ENCODE data around the gene ZFP36L1. TPM values are rescaled to one million over a fixed set of nuclear protein-coding genes. Genes with fewer than 3 reads are reported as not detected.
A peak's percentile ranks its signal among the peaks of the same experiment; 100 is the strongest.

Gene ZFP36L1
- total RNA-seq, 1 donor from 2014 or later: 1,405 TPM

- no peaks in the 10 kb centered on the region for H3K9me3 ChIP-seq
- H3K27me3 ChIP-seq: no peaks in the 10 kb centered on the region
- intact Hi-C loops (cut with DNase I): no loop called here
- no peak overlapping the region for H3K4me3 ChIP-seq
- no peaks in the 10 kb centered on the region for H3K36me3 ChIP-seq
- peak overlapping the region; percentile 70 for H3K27ac ChIP-seq
- DNase-seq (ENCODE audit: extremely low spot score in 2 of 2): peak in 1 of 2 donors; percentile 97
- peaks cover 23% of the 10 kb centered on the region for H3K4me1 ChIP-seq
- no peak for TF ChIP-seq POLR2A (IDR thresholded peaks at IDR 0.05)
- no peak for TF ChIP-seq CTCF (IDR thresholded peaks at IDR 0.05)
- peak in 1 of 2 donors; percentile 64 for TF ChIP-seq POLR2AphosphoS5 (IDR thresholded peaks at IDR 0.05; ENCODE audit: insufficient read depth in 1 of 2, low read depth in 1 of 2)
These were observed 29.7 kb downstream of the ZFP36L1 start for GRCh38 chr14:68762953-68763764.

GRCh38 chr14:68761391-68761790 is 31.5 kb downstream of the ZFP36L1 start:
- TF ChIP-seq POLR2AphosphoS5 (IDR thresholded peaks at IDR 0.05; ENCODE audit: insufficient read depth in 1 of 2, low read depth in 1 of 2) (no peak), POLR2A (IDR thresholded peaks at IDR 0.05) (no peak), CTCF (IDR thresholded peaks at IDR 0.05) (no peak)
- no peak overlapping the region for H3K4me3 ChIP-seq
- H3K9me3 ChIP-seq: no peaks in the 10 kb centered on the region
- intact Hi-C loops (cut with DNase I): no loop called here
- no peaks in the 10 kb centered on the region for H3K36me3 ChIP-seq
- peaks cover 35% of the 10 kb centered on the region for H3K4me1 ChIP-seq
- DNase-seq (ENCODE audit: extremely low spot score in 2 of 2): no peak
- H3K27me3 ChIP-seq: no peaks in the 10 kb centered on the region
- H3K27ac ChIP-seq: no peak overlapping the region

- no peaks in the 10 kb centered on the region for H3K27me3 ChIP-seq
- intact Hi-C loops (cut with DNase I): no loop called here
- no peak overlapping the region for H3K27ac ChIP-seq
- H3K36me3 ChIP-seq: no peaks in the 10 kb centered on the region
- TF ChIP-seq POLR2AphosphoS5 (IDR thresholded peaks at IDR 0.05; ENCODE audit: insufficient read depth in 1 of 2, low read depth in 1 of 2): no peak
- no peak for TF ChIP-seq CTCF (IDR thresholded peaks at IDR 0.05)
- no peak for TF ChIP-seq POLR2A (IDR thresholded peaks at IDR 0.05)
- peaks cover 41% of the 10 kb centered on the region for H3K4me1 ChIP-seq
- no peaks in the 10 kb centered on the region for H3K9me3 ChIP-seq
- DNase-seq (ENCODE audit: extremely low spot score in 2 of 2): no peak
- H3K4me3 ChIP-seq: no peak overlapping the region
These were observed 32.1 kb downstream of the ZFP36L1 start for GRCh38 chr14:68760761-68761160.

GRCh38 chr14:68759937-68760336 is 32.9 kb downstream of the ZFP36L1 start:
- Histone ChIP-seq H3K9me3 (no peaks in the 10 kb centered on the region), H3K36me3 (no peaks in the 10 kb centered on the region), H3K27me3 (no peaks in the 10 kb centered on the region), H3K27ac (no peak overlapping the region), H3K4me1 (peaks cover 44% of the 10 kb centered on the region), H3K4me3 (no peak overlapping the region)
- no peak for DNase-seq (ENCODE audit: extremely low spot score in 2 of 2)
- intact Hi-C loops (cut with DNase I): no loop called here
- TF ChIP-seq POLR2AphosphoS5 (IDR thresholded peaks at IDR 0.05; ENCODE audit: insufficient read depth in 1 of 2, low read depth in 1 of 2): no peak
- TF ChIP-seq POLR2A (IDR thresholded peaks at IDR 0.05): no peak
- TF ChIP-seq CTCF (IDR thresholded peaks at IDR 0.05): no peak

GRCh38 chr14:68759017-68759560 is 33.8 kb downstream of the ZFP36L1 start:
- DNase-seq (ENCODE audit: extremely low spot score in 2 of 2): no peak
- no peaks in the 10 kb centered on the region for H3K27me3 ChIP-seq
- no peaks in the 10 kb centered on the region for H3K9me3 ChIP-seq
- intact Hi-C loops (cut with DNase I): no loop called here
- no peak for TF ChIP-seq POLR2AphosphoS5 (IDR thresholded peaks at IDR 0.05; ENCODE audit: insufficient read depth in 1 of 2, low read depth in 1 of 2)
- no peak for TF ChIP-seq CTCF (IDR thresholded peaks at IDR 0.05)
- TF ChIP-seq POLR2A (IDR thresholded peaks at IDR 0.05): no peak
- no peaks in the 10 kb centered on the region for H3K36me3 ChIP-seq
- peaks cover 44% of the 10 kb centered on the region for H3K4me1 ChIP-seq
- no peak overlapping the region for H3K27ac ChIP-seq
- H3K4me3 ChIP-seq: no peak overlapping the region

Measured in vagina (tissue), 2 donors.